Naive B cell (primary cell): Measurements from ENCODE around the gene SP140L. TPM values are rescaled to one million over a fixed set of nuclear protein-coding genes. Genes with fewer than 3 reads are reported as not detected.
"Not testable (repeated sequence)": the region's sequence is repeated elsewhere in the genome, so short reads cannot be mapped to it uniquely, and the experiment has no call there.

Experiments
- ATAC-seq, 2 donors: fragments of 150-1000 bp; cut with Tn5 transposase; 2 replicates each; pipeline ENCODE4 v1.10.0; 2021; ENCODE audit warnings: low read depth in 2 of 2, mild to moderate bottlenecking in 2 of 2, moderate library complexity in 2 of 2
- DNase-seq: peaks from one replicate; pipeline ENCODE4 v3.0.0; 2022
- H3K27ac Mint-ChIP-seq, 6 donors: one replicate each; pipeline ENCODE4 v1.8.0; 2020 to 2022; ENCODE audit warnings: mild to moderate bottlenecking in 6 of 6, mixed read lengths in 6 of 6, moderate library complexity in 5 of 6, inconsistent platforms in 2 of 6
- H3K27me3 Mint-ChIP-seq, 3 donors: one replicate each; pipeline ENCODE4 v1.8.0; 2021 to 2022; ENCODE audit warnings: mixed read lengths in 3 of 3, mild to moderate bottlenecking in 1 of 3
- H3K36me3 Mint-ChIP-seq, 2 donors: one replicate each; pipeline ENCODE4 v1.8.0; 2020 to 2022; ENCODE audit warnings: mixed read lengths in 2 of 2, inconsistent platforms in 1 of 2, mild to moderate bottlenecking in 1 of 2
- H3K4me1 Mint-ChIP-seq, 3 donors: one replicate each; pipeline ENCODE4 v1.8.0; 2020 to 2022; ENCODE audit warnings: mixed read lengths in 3 of 3, inconsistent platforms in 1 of 3, mild to moderate bottlenecking in 1 of 3, moderate library complexity in 1 of 3
- H3K4me3 Mint-ChIP-seq, 8 donors: one replicate each; pipeline ENCODE4 v1.8.0; 2020 to 2022; ENCODE audit warnings: mild to moderate bottlenecking in 8 of 8, mixed read lengths in 8 of 8, moderate library complexity in 8 of 8, inconsistent platforms in 2 of 8
- H3K9me3 Mint-ChIP-seq, 7 donors: one replicate each; pipeline ENCODE4 v1.8.0; 2020 to 2022; ENCODE audit warnings: mixed read lengths in 7 of 7, mild to moderate bottlenecking in 5 of 7, inconsistent platforms in 2 of 7, moderate library complexity in 1 of 7
- polyA plus RNA-seq, 6 donors: library from polyadenylated mRNA; unstranded; fragments of 300-500 nt; fragmentation: Illumina TruSeq; gene quantifications; one replicate each; pipeline ENCODE4 v1.2.3, GENCODE V29; 2021; ENCODE audit warnings: low read depth in 6 of 6

The SP140L gene
- polyA plus RNA-seq, 6 donors from 2014 or later = 48.5 to 82.4 (median 54.0) TPM

GRCh38 chr2:230311634-230312033 is 15.4 kb upstream of the SP140L start:
- H3K27me3 Mint-ChIP-seq, H3K9me3 Mint-ChIP-seq, DNase-seq, ATAC-seq: not testable (repeated sequence)
- H3K4me1 Mint-ChIP-seq = peaks cover 13 to 33% (median 22%) of the 10 kb centered on the region in 3 donors
- H3K27ac Mint-ChIP-seq = peak overlapping the region in 4 of 6 donors; percentile 38 to 74 (median 57)
- peak overlapping the region in 1 of 8 donors; percentile 9 for H3K4me3 Mint-ChIP-seq
- H3K36me3 Mint-ChIP-seq = peaks cover 36 to 42% of the 10 kb centered on the region in 2 donors

- Mint-ChIP-seq H3K27ac (peak overlapping the region in 5 of 6 donors; percentile 49 to 73 (median 70)), H3K36me3 (peaks cover 36% of the 10 kb centered on the region in 2 donors), H3K27me3 (no peaks in the 10 kb centered on the region), H3K9me3 (no peaks in the 10 kb centered on the region), H3K4me3 (peak overlapping the region in 1 of 8 donors; percentile 29), H3K4me1 (peaks cover 22 to 42% (median 22%) of the 10 kb centered on the region in 3 donors)
- ATAC-seq (no peak), DNase-seq (no peak)
Measured at GRCh38 chr2:230312638-230313037, 14.4 kb upstream of the SP140L start.

- H3K4me3 Mint-ChIP-seq = peak overlapping the region in 4 of 8 donors; percentile 12 to 88 (median 47)
- peaks cover 24 to 27% of the 10 kb centered on the region in 2 donors for H3K36me3 Mint-ChIP-seq
- DNase-seq (no peak), ATAC-seq (no peak)
- H3K27me3 Mint-ChIP-seq = no peaks in the 10 kb centered on the region
- peaks cover 0 to 2% (median 0%) of the 10 kb centered on the region in 7 donors for H3K9me3 Mint-ChIP-seq
- peak overlapping the region; percentile 82 to 99 (median 92) for H3K27ac Mint-ChIP-seq
- H3K4me1 Mint-ChIP-seq = peaks cover 47 to 79% (median 54%) of the 10 kb centered on the region in 3 donors
Measured at GRCh38 chr2:230317366-230317765, 9.6 kb upstream of the SP140L start.

GRCh38 chr2:230318190-230319121 is 8.5 kb upstream of the SP140L start:
- Mint-ChIP-seq H3K36me3 (peaks cover 14 to 18% of the 10 kb centered on the region in 2 donors), H3K4me3 (peak overlapping the region; percentile 63 to 89 (median 80)), H3K27ac (peak overlapping the region; percentile 82 to 99 (median 92)), H3K4me1 (peaks cover 51 to 86% (median 65%) of the 10 kb centered on the region in 3 donors), H3K9me3 (peaks cover 0 to 2% (median 0%) of the 10 kb centered on the region in 7 donors), H3K27me3 (no peaks in the 10 kb centered on the region)
- DNase-seq (peak; percentile 55), ATAC-seq (peak; percentile 58 to 64)

GRCh38 chr2:230319211-230319862 is 7.7 kb upstream of the SP140L start:
- Mint-ChIP-seq H3K27me3 (no peaks in the 10 kb centered on the region), H3K9me3 (peaks cover 0 to 2% (median 0%) of the 10 kb centered on the region in 7 donors), H3K4me3 (peak overlapping the region; percentile 63 to 89 (median 80)), H3K36me3 (peaks cover 6 to 9% of the 10 kb centered on the region in 2 donors), H3K27ac (peak overlapping the region; percentile 82 to 99 (median 92)), H3K4me1 (peaks cover 52 to 87% (median 73%) of the 10 kb centered on the region in 3 donors)
- ATAC-seq = peak; percentile 89 to 91
- peak; percentile 73 for DNase-seq

- Mint-ChIP-seq H3K9me3 (peaks cover 0 to 2% (median 0%) of the 10 kb centered on the region in 7 donors), H3K27me3 (no peaks in the 10 kb centered on the region), H3K27ac (peak overlapping the region in 5 of 6 donors; percentile 32 to 95 (median 62)), H3K36me3 (peaks cover 0 to 2% of the 10 kb centered on the region in 2 donors), H3K4me1 (peaks cover 57 to 92% (median 86%) of the 10 kb centered on the region in 3 donors), H3K4me3 (peak overlapping the region in 1 of 8 donors; percentile 26)
- no peak for ATAC-seq
- no peak for DNase-seq
Measured at GRCh38 chr2:230321031-230321430, 6.0 kb upstream of the SP140L start.

- Mint-ChIP-seq H3K27ac (peak overlapping the region in 4 of 6 donors; percentile 24 to 88 (median 70)), H3K4me3 (peak overlapping the region in 3 of 8 donors; percentile 3 to 78 (median 36)), H3K9me3 (peaks cover 0 to 2% (median 0%) of the 10 kb centered on the region in 7 donors), H3K4me1 (peaks cover 67 to 93% (median 91%) of the 10 kb centered on the region in 3 donors), H3K27me3 (no peaks in the 10 kb centered on the region), H3K36me3 (no peaks in the 10 kb centered on the region)
- ATAC-seq (no peak), DNase-seq (no peak)
Measured at GRCh38 chr2:230322561-230323384, 4.2 kb upstream of the SP140L start.

GRCh38 chr2:230323385-230324106 is 3.4 kb upstream of the SP140L start:
- Mint-ChIP-seq H3K4me3 (peak overlapping the region in 4 of 8 donors; percentile 15 to 96 (median 58)), H3K27ac (peak overlapping the region in 4 of 6 donors; percentile 20 to 94 (median 82))
- ATAC-seq = no peak

GRCh38 chr2:230324503-230324902 is 2.5 kb upstream of the SP140L start:
- peaks cover 0 to 1% (median 0%) of the 10 kb centered on the region in 7 donors for H3K9me3 Mint-ChIP-seq
- H3K36me3 Mint-ChIP-seq = peaks cover 4 to 8% of the 10 kb centered on the region in 2 donors
- peaks cover 65 to 90% (median 84%) of the 10 kb centered on the region in 3 donors for H3K4me1 Mint-ChIP-seq
- no peaks in the 10 kb centered on the region for H3K27me3 Mint-ChIP-seq
- peak overlapping the region in 3 of 8 donors; percentile 25 to 96 (median 68) for H3K4me3 Mint-ChIP-seq
- DNase-seq (no peak), ATAC-seq (no peak)
- H3K27ac Mint-ChIP-seq = peak overlapping the region in 4 of 6 donors; percentile 24 to 94 (median 56)

More at GRCh38 chr2:230323385-230324106, 3.4 kb upstream of the SP140L start:
- H3K9me3 Mint-ChIP-seq = no peaks in the 10 kb centered on the region
- no peaks in the 10 kb centered on the region for H3K36me3 Mint-ChIP-seq
- peaks cover 64 to 90% (median 84%) of the 10 kb centered on the region in 3 donors for H3K4me1 Mint-ChIP-seq
- no peaks in the 10 kb centered on the region for H3K27me3 Mint-ChIP-seq
- DNase-seq = no peak

GRCh38 chr2:230325316-230326243 is 1.4 kb upstream of the SP140L start:
- Mint-ChIP-seq H3K27ac (peak overlapping the region in 5 of 6 donors; percentile 53 to 99 (median 89)), H3K9me3 (peaks cover 0 to 3% (median 0%) of the 10 kb centered on the region in 7 donors), H3K36me3 (peaks cover 14 to 18% of the 10 kb centered on the region in 2 donors), H3K27me3 (no peaks in the 10 kb centered on the region), H3K4me1 (peaks cover 69 to 91% (median 85%) of the 10 kb centered on the region in 3 donors), H3K4me3 (peak overlapping the region in 7 of 8 donors; percentile 64 to 98 (median 96))
- DNase-seq = no peak
- no peak for ATAC-seq
